Cardiac muscle cell (in vitro differentiated cells and primary cell): ENCODE data around the gene SNX14. TPM values are rescaled to one million over a fixed set of nuclear protein-coding genes. Genes with fewer than 3 reads are reported as not detected.
"Not testable (repeated sequence)": the region's sequence is repeated elsewhere in the genome, so short reads cannot be mapped to it uniquely, and the experiment has no call there.

Experiments
- DNase-seq, 2 donors: peaks; one replicate each; pipeline versions ENCODE4 v3.0.0 to v3.0.0-alpha.2; 2010 to 2017; ENCODE audit warnings: low read depth in 1 of 2, low spot score in 1 of 2
- H3K27ac ChIP-seq: fragments of 200-600 bp; sonication (generic); 2 replicates; pipeline ENCODE4 v1.5.1; 2016
- H3K27me3 ChIP-seq: fragments of 200-600 bp; sonication (generic); 2 replicates; pipeline ENCODE4 v1.6.0; 2016; ENCODE audit warnings: control low read depth
- H3K36me3 ChIP-seq: fragments of 200-600 bp; sonication (generic); 2 replicates; pipeline ENCODE4 v1.5.1; 2016; ENCODE audit warnings: control low read depth
- H3K4me1 ChIP-seq: fragments of 200-600 bp; sonication (generic); 2 replicates; pipeline ENCODE4 v1.8.1; 2017; ENCODE audit warnings: low read depth, mild to moderate bottlenecking, mixed run types
- H3K4me3 ChIP-seq: fragments of 200-600 bp; sonication (generic); 2 replicates; pipeline ENCODE4 v1.5.1; 2016; ENCODE audit warnings: mild to moderate bottlenecking
- H3K9me3 ChIP-seq: fragments of 200-600 bp; sonication (generic); 2 replicates; pipeline ENCODE4 v1.5.1; 2017; ENCODE audit warnings: low read depth, mild to moderate bottlenecking, control low read depth
- CTCF ChIP-seq: IDR thresholded peaks from 2 replicates; pipeline ENCODE4 v1.5.1; 2012; ENCODE audit warnings: low read depth, mild to moderate bottlenecking, low read length
- polyA plus RNA-seq: library from polyadenylated mRNA; unstranded; fragments of >200 nt; fragmentation: Nextera tagmentation; extraction: Ambion mirVana; gene quantifications from 2 replicates; pipeline ENCODE4 v1.2.1, GENCODE V29; 2016
- total RNA-seq: library from RNA; depleted of rRNA; stranded (reverse); fragments of >200 nt; gene quantifications from 2 replicates; pipeline ENCODE4 v1.2.3, GENCODE V29; 2016

SNX14 gene
- total and polyA plus RNA-seq, 2 experiments from 2014 or later = 53.8 to 103 TPM

- no peak for TF ChIP-seq CTCF
- Histone ChIP-seq H3K9me3 (no peaks in the 10 kb centered on the region), H3K4me3 (no peak overlapping the region), H3K4me1 (no peaks in the 10 kb centered on the region), H3K27ac (no peak overlapping the region), H3K27me3 (no peaks in the 10 kb centered on the region), H3K36me3 (peaks cover 19% of the 10 kb centered on the region)
- no peak for DNase-seq
These were observed 41.0 kb downstream of the SNX14 start for GRCh38 chr6:85552652-85553051.

DNA sequence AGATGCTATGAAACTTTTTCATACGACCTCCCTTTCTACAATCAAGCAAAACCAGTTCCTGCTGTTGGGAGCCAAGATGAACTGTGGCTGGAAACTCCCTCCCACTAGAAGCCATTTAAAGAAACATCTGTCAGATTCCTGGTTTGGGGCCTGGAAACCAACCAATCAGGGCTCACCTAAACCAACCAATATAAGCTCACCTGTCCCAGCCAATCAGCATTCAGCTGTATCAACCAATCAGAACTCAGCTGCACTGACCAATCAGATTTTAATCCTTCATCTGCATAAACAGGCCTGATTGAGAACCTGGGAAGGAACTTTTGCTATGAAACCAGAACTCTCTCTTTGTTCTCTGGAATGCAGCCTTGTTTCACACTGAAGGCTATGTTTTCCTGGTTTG lies 42.4 kb downstream of the SNX14 start:
- Histone ChIP-seq H3K27ac (no peak overlapping the region), H3K36me3 (peaks cover 25% of the 10 kb centered on the region), H3K27me3 (no peaks in the 10 kb centered on the region), H3K9me3 (no peaks in the 10 kb centered on the region), H3K4me3 (no peak overlapping the region), H3K4me1 (no peaks in the 10 kb centered on the region)
- TF ChIP-seq CTCF = no peak
- DNase-seq = no peak

GRCh38 chr6:85547719-85548118 lies 45.9 kb downstream of the SNX14 start:
- no peaks in the 10 kb centered on the region for H3K9me3 ChIP-seq
- no peak overlapping the region for H3K27ac ChIP-seq
- no peaks in the 10 kb centered on the region for H3K4me1 ChIP-seq
- no peak for DNase-seq
- peaks cover 33% of the 10 kb centered on the region for H3K36me3 ChIP-seq
- no peak overlapping the region for H3K4me3 ChIP-seq
- TF ChIP-seq CTCF = no peak
- no peaks in the 10 kb centered on the region for H3K27me3 ChIP-seq

- TF ChIP-seq CTCF = no peak
- DNase-seq = no peak
- Histone ChIP-seq H3K9me3 (no peaks in the 10 kb centered on the region), H3K27ac (no peak overlapping the region), H3K4me1 (no peaks in the 10 kb centered on the region), H3K27me3 (no peaks in the 10 kb centered on the region), H3K4me3 (no peak overlapping the region), H3K36me3 (peaks cover 32% of the 10 kb centered on the region)
These were observed 48.9 kb downstream of the SNX14 start for GRCh38 chr6:85544776-85545175.

- TF ChIP-seq CTCF = peak; percentile 43
- Histone ChIP-seq H3K27ac (no peak overlapping the region), H3K4me3 (no peak overlapping the region), H3K4me1 (no peaks in the 10 kb centered on the region), H3K9me3 (no peaks in the 10 kb centered on the region), H3K36me3 (peaks cover 29% of the 10 kb centered on the region), H3K27me3 (no peaks in the 10 kb centered on the region)
- DNase-seq = peak in 1 of 2 donors; percentile 14
These were observed 56.6 kb downstream of the SNX14 start for GRCh38 chr6:85537055-85537494.

DNA sequence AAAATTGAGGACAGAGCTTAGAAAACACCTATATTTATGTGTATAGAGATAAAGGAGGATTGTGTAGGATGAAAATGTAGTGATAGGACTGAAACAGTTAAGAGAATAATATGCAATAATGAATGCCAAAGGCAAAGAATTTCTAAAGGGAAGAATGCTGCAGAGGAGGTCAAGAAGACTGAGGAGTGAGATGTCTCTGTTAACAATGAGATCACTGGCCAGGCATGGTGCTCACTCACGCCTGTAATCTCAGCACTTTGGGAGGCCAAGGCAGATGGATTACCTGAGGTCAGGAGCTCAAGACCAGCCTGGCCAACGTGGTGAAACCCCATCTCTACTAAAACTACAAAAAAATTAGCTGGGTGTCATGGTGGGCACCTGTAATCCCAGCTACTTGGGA lies 69.4 kb downstream of the SNX14 start:
- H3K27ac ChIP-seq, DNase-seq, H3K9me3 ChIP-seq, H3K27me3 ChIP-seq, H3K4me3 ChIP-seq, H3K4me1 ChIP-seq: not testable (repeated sequence)
- peaks cover 25% of the 10 kb centered on the region for H3K36me3 ChIP-seq
